ENCODE results near the gene OMP. TPM values are rescaled to one million over a fixed set of nuclear protein-coding genes. Genes with fewer than 3 reads are reported as not detected.

Gene OMP
- polyA plus RNA-seq, 3 donors, result not detected

DNA sequence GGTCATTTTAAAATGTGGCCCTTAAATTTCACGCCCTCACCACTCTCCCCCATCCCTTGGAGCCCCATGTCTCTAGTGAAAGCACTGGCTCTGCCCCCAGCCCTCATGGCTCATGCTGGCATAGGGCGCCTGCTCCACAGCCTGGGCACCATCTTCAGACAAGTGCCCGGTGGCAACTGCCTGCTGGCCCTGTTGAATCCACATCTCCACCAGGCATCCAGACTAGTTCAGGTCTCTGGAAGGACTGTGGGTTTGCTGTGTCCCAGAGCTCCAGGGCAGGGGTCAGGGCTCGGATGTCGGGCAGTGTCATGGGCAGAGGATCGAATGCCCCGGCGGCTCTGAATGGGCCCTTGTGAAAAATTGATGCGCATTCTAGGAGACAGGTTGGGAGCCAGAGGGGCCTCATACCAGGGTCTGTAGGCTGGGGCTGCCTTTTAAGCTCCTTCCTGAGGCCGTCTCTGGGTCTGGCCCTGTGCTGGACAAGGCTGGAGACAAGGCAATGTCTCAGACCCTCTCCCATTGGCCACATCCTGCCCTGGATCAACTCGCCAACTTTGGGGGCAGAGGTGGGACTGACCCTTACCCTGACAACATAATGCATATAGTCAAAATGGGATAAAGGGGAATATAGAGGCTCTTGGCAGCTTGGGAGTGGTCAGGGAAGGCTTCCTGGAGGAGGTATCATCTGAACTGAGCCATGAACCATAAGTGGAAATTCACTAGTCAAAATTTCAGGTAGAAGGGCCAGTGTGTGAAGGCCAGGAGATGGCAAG, 26.6 kb downstream of the OMP start:
- Mint-ChIP-seq H3K4me1 (peaks cover 15% of the 10 kb centered on the region), H3K36me3 (no peaks in the 10 kb centered on the region), H3K4me3 (no peak overlapping the region), H3K9me3 (peaks cover 0 to 3% (median 0%) of the 10 kb centered on the region in 7 donors), H3K27ac (peak overlapping the region in 1 of 7 donors; percentile 8), H3K27me3 (ENCODE audit: low read depth in 3 of 3) (peaks cover 10 to 19% (median 11%) of the 10 kb centered on the region in 3 donors)
- Histone ChIP-seq H3K9ac (ENCODE audit: insufficient read depth, low read length, poor library complexity, severe bottlenecking) (no peak overlapping the region), H3K4me3 (replicated peaks in 1 of 3; ENCODE audit: low read depth in 2 of 3, low read length in 3 of 3) (no peak overlapping the region), H3K9me3 (replicated peaks in 1 of 2; ENCODE audit: control insufficient read depth in 1 of 2, insufficient read depth in 1 of 2, low read length in 2 of 2) (no peaks in the 10 kb centered on the region), H2AFZ (ENCODE audit: insufficient read depth, low read depth, low read length, poor library complexity, severe bottlenecking) (no peak overlapping the region), H3K79me2 (ENCODE audit: insufficient read depth, low read length) (no peaks in the 10 kb centered on the region), H3K36me3 (replicated peaks in 1 of 2; ENCODE audit: control insufficient read depth in 1 of 2, insufficient read depth in 2 of 2, low read length in 2 of 2) (no peaks in the 10 kb centered on the region), H3K27ac (ENCODE audit: low read depth in 1 of 2, low read length in 2 of 2) (no peak overlapping the region), H3K4me2 (replicated peaks; ENCODE audit: extremely low read depth, low read length, poor library complexity, severe bottlenecking) (no peak overlapping the region), H4K20me1 (ENCODE audit: insufficient read depth, low read length) (no peaks in the 10 kb centered on the region), H3K4me1 (ENCODE audit: control insufficient read depth in 1 of 2, insufficient read depth in 2 of 2, low read length in 2 of 2) (peaks cover 9 to 15% of the 10 kb centered on the region in 2 donors), H3K27me3 (ENCODE audit: control insufficient read depth in 2 of 2, insufficient read depth in 2 of 2, low read length in 2 of 2) (peaks cover 0 to 13% of the 10 kb centered on the region in 2 donors)
- 98% methylated on average over 6 of the region's 11 CpGs for WGBS (ENCODE audit: insufficient coverage)
- TF ChIP-seq, protein P1, sequence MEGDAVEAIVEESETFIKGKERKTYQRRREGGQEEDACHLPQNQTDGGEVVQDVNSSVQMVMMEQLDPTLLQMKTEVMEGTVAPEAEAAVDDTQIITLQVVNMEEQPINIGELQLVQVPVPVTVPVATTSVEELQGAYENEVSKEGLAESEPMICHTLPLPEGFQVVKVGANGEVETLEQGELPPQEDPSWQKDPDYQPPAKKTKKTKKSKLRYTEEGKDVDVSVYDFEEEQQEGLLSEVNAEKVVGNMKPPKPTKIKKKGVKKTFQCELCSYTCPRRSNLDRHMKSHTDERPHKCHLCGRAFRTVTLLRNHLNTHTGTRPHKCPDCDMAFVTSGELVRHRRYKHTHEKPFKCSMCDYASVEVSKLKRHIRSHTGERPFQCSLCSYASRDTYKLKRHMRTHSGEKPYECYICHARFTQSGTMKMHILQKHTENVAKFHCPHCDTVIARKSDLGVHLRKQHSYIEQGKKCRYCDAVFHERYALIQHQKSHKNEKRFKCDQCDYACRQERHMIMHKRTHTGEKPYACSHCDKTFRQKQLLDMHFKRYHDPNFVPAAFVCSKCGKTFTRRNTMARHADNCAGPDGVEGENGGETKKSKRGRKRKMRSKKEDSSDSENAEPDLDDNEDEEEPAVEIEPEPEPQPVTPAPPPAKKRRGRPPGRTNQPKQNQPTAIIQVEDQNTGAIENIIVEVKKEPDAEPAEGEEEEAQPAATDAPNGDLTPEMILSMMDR (IDR thresholded peaks at IDR 0.05), result no peak
- intact Hi-C loops (cut with micrococcal nuclease), result loop anchor here (2.0 to 10.0 kb wide), 2 partner anchors 58 to 486 kb away; no protein-coding TSS in a partner anchor
- no peak for DNase-seq

DNA sequence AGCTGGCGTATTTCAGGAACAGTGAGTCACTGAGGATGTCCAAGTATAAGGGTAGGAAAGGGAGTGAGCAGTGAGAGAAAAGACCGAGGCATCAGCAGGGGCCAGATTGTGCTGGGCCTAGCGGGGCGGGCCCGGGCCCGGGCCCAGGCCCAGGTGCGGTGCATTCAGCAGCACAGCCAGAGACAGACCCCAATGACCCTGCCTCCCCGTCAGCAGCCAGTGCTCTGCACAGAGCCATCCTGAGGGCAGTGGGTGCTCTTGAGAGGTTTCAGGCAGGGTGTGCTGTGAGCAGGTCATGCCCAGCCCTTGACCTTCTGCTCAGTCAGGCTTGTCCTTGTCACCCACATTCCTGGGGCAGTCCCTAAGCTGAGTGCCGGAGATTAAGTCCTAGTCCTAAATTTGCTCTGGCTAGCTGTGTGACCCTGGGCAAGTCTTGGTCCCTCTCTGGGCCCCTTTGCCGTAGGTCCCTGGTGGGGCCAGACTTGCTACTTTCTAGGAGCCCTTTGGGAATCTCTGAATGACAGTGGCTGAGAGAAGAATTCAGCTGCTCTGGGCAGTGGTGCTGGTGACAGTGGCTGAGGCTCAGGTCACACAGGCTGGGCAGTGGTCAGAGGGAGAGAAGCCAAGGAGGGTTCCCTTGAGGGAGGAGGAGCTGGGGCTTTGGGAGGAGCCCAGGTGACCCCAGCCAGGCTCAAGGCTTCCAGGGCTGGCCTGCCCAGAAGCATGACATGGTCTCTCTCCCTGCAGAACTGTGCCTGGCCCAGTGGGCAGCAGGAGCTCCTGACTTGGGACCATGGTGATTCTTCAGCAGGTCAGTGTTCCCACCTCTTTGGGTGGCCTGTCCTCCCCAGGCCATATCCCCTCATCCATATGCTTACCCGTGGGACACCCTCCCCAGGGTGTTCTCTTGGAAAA, 27.5 kb downstream of the OMP start:
- intact Hi-C loops (cut with micrococcal nuclease), result loop anchor here (2.0 to 10.0 kb wide), 2 partner anchors 57 to 485 kb away; no protein-coding TSS in a partner anchor

More for the DNA sequence above, 27.5 kb downstream of the OMP start:
- Histone ChIP-seq H3K9me3 (replicated peaks in 1 of 2; ENCODE audit: control insufficient read depth in 1 of 2, insufficient read depth in 1 of 2, low read length in 2 of 2) (no peaks in the 10 kb centered on the region), H3K79me2 (ENCODE audit: insufficient read depth, low read length) (no peaks in the 10 kb centered on the region), H3K4me3 (replicated peaks in 1 of 3; ENCODE audit: low read depth in 2 of 3, low read length in 3 of 3) (no peak overlapping the region), H3K4me2 (replicated peaks; ENCODE audit: extremely low read depth, low read length, poor library complexity, severe bottlenecking) (no peak overlapping the region), H3K27me3 (ENCODE audit: control insufficient read depth in 2 of 2, insufficient read depth in 2 of 2, low read length in 2 of 2) (peaks cover 0 to 13% of the 10 kb centered on the region in 2 donors), H3K4me1 (ENCODE audit: control insufficient read depth in 1 of 2, insufficient read depth in 2 of 2, low read length in 2 of 2) (peaks cover 9 to 15% of the 10 kb centered on the region in 2 donors), H3K27ac (ENCODE audit: low read depth in 1 of 2, low read length in 2 of 2) (no peak overlapping the region), H3K36me3 (replicated peaks in 1 of 2; ENCODE audit: control insufficient read depth in 1 of 2, insufficient read depth in 2 of 2, low read length in 2 of 2) (no peaks in the 10 kb centered on the region), H2AFZ (ENCODE audit: insufficient read depth, low read depth, low read length, poor library complexity, severe bottlenecking) (no peak overlapping the region), H3K9ac (ENCODE audit: insufficient read depth, low read length, poor library complexity, severe bottlenecking) (peak overlapping the region; percentile 4), H4K20me1 (ENCODE audit: insufficient read depth, low read length) (no peaks in the 10 kb centered on the region)
- no peak overlapping the region for H3K4me3 Mint-ChIP-seq
- peaks cover 15% of the 10 kb centered on the region for H3K4me1 Mint-ChIP-seq
- H3K9me3 Mint-ChIP-seq, result peaks cover 0 to 3% (median 0%) of the 10 kb centered on the region in 7 donors
- TF ChIP-seq, protein P1 (IDR thresholded peaks at IDR 0.05), result no peak
- peaks cover 10 to 19% (median 11%) of the 10 kb centered on the region in 3 donors for H3K27me3 Mint-ChIP-seq (ENCODE audit: low read depth in 3 of 3)
- 89% methylated on average over 11 of the region's 11 CpGs for WGBS (ENCODE audit: insufficient coverage)
- DNase-seq, result no peak
- H3K36me3 Mint-ChIP-seq, result no peaks in the 10 kb centered on the region
- peak overlapping the region in 1 of 7 donors; percentile 8 for H3K27ac Mint-ChIP-seq
